Heart right ventricle (tissue), 16 donors: ENCODE results near the gene FANCC. TPM values are rescaled to one million over a fixed set of nuclear protein-coding genes. Genes with fewer than 3 reads are reported as not detected.

Experiments used
- ATAC-seq, 8 donors: fragments of 200-7000 bp; cut with Tn5 transposase; one replicate each; pipeline ENCODE4 v1.9.1; 2020; ENCODE audit warnings: mild to moderate bottlenecking in 8 of 8, moderate library complexity in 8 of 8, moderate number of reproducible peaks in 1 of 8
- DNase-seq, 2 donors: peaks; one replicate each; pipeline ENCODE4 v3.0.0-alpha.2; 2020
- H3K27ac ChIP-seq, 10 donors: fragments of 200-600 bp; sonication (generic) in 2 of 10; one replicate each; pipeline versions ENCODE4 v1.5.0 to v1.8.0; 2020 to 2022; ENCODE audit warnings: mild to moderate bottlenecking in 3 of 10
- H3K27me3 ChIP-seq, 7 donors: fragments of 200-600 bp; one replicate each; pipeline ENCODE4 v1.8.0; 2021 to 2022; ENCODE audit warnings: mild to moderate bottlenecking in 2 of 7
- H3K36me3 ChIP-seq, 9 donors: fragments of 200-600 bp; sonication (generic) in 1 of 9; one replicate each; pipeline versions ENCODE4 v1.5.0 to v1.8.0; 2020 to 2022; ENCODE audit warnings: mild to moderate bottlenecking in 2 of 9
- H3K4me1 ChIP-seq, 9 donors: fragments of 200-600 bp; sonication (generic) in 1 of 9; one replicate each; pipeline versions ENCODE4 v1.5.0 to v1.8.0; 2020 to 2022; ENCODE audit warnings: mild to moderate bottlenecking in 4 of 9
- H3K4me3 ChIP-seq, 10 donors: fragments of 200-600 bp; sonication (generic) in 2 of 10; one replicate each; pipeline versions ENCODE4 v1.5.0 to v1.8.0; 2020 to 2022; ENCODE audit warnings: mild to moderate bottlenecking in 7 of 10, moderate library complexity in 2 of 10
- H3K9me3 ChIP-seq, 11 donors: fragments of 200-600 bp in 10 of 11; sonication (generic) in 2 of 11; one replicate each; pipeline versions ENCODE4 v1.5.0 to v1.8.0; 2013 to 2022; ENCODE audit warnings: mild to moderate bottlenecking in 2 of 11, control low read depth in 1 of 11, moderate library complexity in 1 of 11
- WGBS, 2 donors: extraction: QIAGEN DNeasy Blood & Tissue Kit; methylation state at CpG; one replicate each; pipeline ENCODE4 v1.1.7; 2013; ENCODE audit warnings: inconsistent platforms in 1 of 2; 5-methylcytosine and 5-hydroxymethylcytosine counted together
- intact Hi-C, 10 donors: fragments of 100-400 bp; cut with DNase I; formaldehyde crosslinking; loops; one replicate each; pipeline versions ENCODE4 v1.11.1 to v1.14.2; 2022
- polyA plus RNA-seq, 2 donors: library from polyadenylated mRNA; stranded (reverse); fragments of 200-250 nt; gene quantifications; one replicate each; pipeline ENCODE4 v1.2.3, GENCODE V29; 2013
- total RNA-seq, 10 donors: library from RNA; stranded (reverse); fragmentation: NEBNext Ultra II Directional in 3 of 10; extraction: Animal tissue kit (Norgen Biotek cat#: 25700) in 3 of 10; gene quantifications; one replicate each; pipeline versions ENCODE4 v1.2.1 to v1.2.4, GENCODE V29; 2021 to 2023
- TF ChIP-seq, protein P1 (sequence below), 9 donors: fragments of 200-600 bp; sonication (generic) in 2 of 9; IDR thresholded peaks; one replicate each; pipeline versions ENCODE4 v1.5.0 to v1.8.0; 2021 to 2022; ENCODE audit warnings: antibody characterized with exemption in 9 of 9, mild to moderate bottlenecking in 5 of 9, moderate library complexity in 1 of 9
- donor health status: Arrhythmogenic right ventricular cardiomyopathy.
- donor health status: ischemic (EF 13 %, LVEDD 7.1; RV severe dilation, severe dysfunction).
- donor health status: healthy with polysubstance abuse.
- donor health status: DM: no; HTN: yes; CAD: no.
- donor health status: DM: no; HTN: no; CAD: no.
- donor health status: ischemic (EF 25% LVEDD 6.9; RV normal size, moderate dysfunction).
- donor health status: ischemic (EF 25% LVEDD 5.7; RV mildly dilated, moderate dysfunction).
- donor health status: healthy.
- donor health status: DM: yes; HTN: yes; CAD: no.
- donor health status: Ischemic cardiomyopathy.
- donor health status: ischemic (EF 35%, LVEDD 5.7; RV mildly dilated, moderate dysfunction).
- donor health status: nonischemic (EF 11% LVEDD 7.7; RV severe dilation, severe dysfunction).
- donor health status: DM: yes; HTN: yes; CAD: no.
- donor health status: PGD.
- donor health status: ischemic (EF 29% LVEDD 5.4; RV normal size, mild dysfunction).
- donor health status: nonischemic (EF 23%, LVEDD 6.1; RV moderate dilation, normal function).

Gene FANCC
- total and polyA plus RNA-seq, 12 donors: 2.9 to 6.8 (median 4.3) TPM

DNA sequence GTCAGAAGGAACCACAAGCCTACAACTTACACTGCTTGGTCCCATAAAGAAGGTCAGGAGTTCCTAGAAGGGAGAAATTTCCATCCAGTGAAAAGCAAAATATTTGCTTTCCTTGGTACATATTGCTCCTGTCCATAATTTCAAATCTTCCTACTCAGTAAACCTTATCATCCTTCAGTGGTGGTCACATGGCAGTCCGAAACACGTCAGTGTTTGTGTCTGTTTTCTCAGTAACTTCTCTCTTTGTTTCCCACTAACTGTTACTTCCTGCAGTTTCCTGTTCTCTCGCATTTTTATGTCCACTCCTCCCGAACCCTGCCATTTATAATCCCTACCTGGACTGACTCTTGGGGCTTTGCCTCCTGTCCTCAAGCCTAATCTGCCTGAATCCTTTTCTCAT, 129.1 kb downstream of the FANCC start:
- WGBS, 2 donors: 38 to 48% methylated on average over 4 of the region's 4 CpGs
- no peaks in the 10 kb centered on the region for H3K36me3 ChIP-seq
- H3K27ac ChIP-seq: peak overlapping the region; percentile 14 to 84 (median 60)
- ATAC-seq (peak in 6 of 8 donors; percentile 32 to 74 (median 57)), DNase-seq (no peak)
- H3K4me3 ChIP-seq: peak overlapping the region in 3 of 10 donors; percentile 15 to 31 (median 22)
- intact Hi-C loops: no loop called here
- no peaks in the 10 kb centered on the region for H3K27me3 ChIP-seq
- H3K4me1 ChIP-seq: peaks cover 0 to 27% (median 23%) of the 10 kb centered on the region in 9 donors
- no peaks in the 10 kb centered on the region for H3K9me3 ChIP-seq
- TF ChIP-seq, protein P1, sequence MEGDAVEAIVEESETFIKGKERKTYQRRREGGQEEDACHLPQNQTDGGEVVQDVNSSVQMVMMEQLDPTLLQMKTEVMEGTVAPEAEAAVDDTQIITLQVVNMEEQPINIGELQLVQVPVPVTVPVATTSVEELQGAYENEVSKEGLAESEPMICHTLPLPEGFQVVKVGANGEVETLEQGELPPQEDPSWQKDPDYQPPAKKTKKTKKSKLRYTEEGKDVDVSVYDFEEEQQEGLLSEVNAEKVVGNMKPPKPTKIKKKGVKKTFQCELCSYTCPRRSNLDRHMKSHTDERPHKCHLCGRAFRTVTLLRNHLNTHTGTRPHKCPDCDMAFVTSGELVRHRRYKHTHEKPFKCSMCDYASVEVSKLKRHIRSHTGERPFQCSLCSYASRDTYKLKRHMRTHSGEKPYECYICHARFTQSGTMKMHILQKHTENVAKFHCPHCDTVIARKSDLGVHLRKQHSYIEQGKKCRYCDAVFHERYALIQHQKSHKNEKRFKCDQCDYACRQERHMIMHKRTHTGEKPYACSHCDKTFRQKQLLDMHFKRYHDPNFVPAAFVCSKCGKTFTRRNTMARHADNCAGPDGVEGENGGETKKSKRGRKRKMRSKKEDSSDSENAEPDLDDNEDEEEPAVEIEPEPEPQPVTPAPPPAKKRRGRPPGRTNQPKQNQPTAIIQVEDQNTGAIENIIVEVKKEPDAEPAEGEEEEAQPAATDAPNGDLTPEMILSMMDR (IDR thresholded peaks at IDR 0.05): no peak

DNA sequence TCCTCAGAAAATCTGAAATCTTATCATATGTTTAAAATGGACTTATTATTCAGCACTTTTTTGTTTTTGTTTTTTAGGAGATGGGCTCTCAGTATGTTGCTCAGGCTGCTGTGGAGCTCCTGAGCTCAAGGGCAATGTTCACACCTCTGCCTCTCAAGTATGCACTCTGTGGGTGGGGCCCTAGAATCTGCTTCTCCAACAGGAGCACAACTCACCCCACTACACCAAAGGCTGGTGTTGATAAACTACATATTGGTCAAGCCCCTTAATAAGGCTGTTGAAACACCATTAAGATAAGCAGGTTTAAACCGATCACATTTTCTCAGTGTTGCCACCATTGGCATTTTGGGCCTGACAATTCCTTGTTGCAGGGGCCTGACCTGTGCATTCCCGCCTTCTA, 131.6 kb downstream of the FANCC start:
- Histone ChIP-seq H3K9me3 (no peaks in the 10 kb centered on the region), H3K27me3 (no peaks in the 10 kb centered on the region), H3K27ac (no peak overlapping the region), H3K4me1 (peaks cover 0 to 27% (median 23%) of the 10 kb centered on the region in 9 donors), H3K4me3 (no peak overlapping the region), H3K36me3 (no peaks in the 10 kb centered on the region)
- 98 to 99% methylated on average over 2 of the region's 2 CpGs for WGBS, 2 donors
- TF ChIP-seq, protein P1 (IDR thresholded peaks at IDR 0.05): no peak
- intact Hi-C loops: no loop called here
- no peak for ATAC-seq
- no peak for DNase-seq

DNA sequence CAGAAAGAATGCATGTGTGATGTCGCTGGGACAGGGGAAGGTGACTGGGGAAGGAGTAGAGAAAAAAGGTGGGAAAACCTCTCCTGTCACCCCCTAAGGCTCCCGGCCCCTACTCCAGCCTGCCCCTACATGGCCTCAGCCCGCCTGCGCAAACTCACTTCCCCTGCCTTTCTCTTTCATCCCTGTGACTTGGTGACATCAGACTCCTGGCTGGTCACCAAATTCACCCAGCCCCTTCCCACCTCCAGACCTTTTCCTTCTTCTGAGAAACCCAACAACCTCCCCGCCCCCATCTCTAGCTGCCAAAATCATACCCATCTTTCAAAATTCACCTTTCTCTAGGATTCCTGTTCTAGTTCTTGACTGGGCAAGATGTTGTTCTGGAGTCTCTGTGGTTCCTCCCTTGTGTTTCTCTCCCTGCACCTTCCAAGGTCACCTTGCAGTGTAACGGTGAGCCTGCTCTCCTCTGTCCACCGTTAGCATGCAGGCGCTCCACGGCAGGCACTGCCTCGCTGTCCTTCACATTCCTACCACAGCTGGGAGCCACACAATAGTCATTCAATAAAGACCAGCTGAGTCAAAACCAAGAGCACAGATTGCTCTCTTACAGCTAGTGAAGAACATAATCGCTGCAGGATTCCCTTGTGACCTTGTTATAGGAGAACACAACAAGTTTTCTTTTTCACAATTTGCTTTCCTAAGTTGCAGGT, 134.5 kb downstream of the FANCC start:
- TF ChIP-seq, protein P1 (IDR thresholded peaks at IDR 0.05): peak in 7 of 9 donors; percentile 17 to 50 (median 40)
- Histone ChIP-seq H3K36me3 (no peaks in the 10 kb centered on the region), H3K4me1 (peaks cover 0 to 3% (median 1%) of the 10 kb centered on the region in 9 donors), H3K27me3 (no peaks in the 10 kb centered on the region), H3K4me3 (no peak overlapping the region), H3K27ac (no peak overlapping the region), H3K9me3 (no peaks in the 10 kb centered on the region)
- ATAC-seq (peak; percentile 58 to 82 (median 74)), DNase-seq (no peak)
- 66 to 79% methylated on average over 11 of the region's 11 CpGs for WGBS, 2 donors
- intact Hi-C loops: no loop called here

DNA sequence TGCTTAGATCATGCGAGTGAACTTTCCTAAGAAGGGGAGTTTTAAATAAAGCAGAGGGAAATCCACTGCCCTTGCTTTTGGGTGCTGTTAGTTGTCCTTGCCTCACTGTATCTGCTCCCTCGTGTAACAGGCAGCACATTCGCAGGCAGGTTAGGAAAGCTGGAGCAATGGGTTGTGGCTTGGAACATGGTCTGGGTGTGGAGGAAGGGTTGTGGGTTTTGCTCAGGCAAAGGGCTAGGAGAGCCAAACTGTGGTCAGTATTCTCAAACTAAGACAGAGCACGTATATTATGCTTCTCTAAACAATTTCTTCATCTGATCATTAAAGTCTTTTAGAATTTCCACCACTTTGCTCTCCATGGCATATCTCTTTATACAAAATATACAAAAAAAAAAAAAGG, 135.7 kb downstream of the FANCC start:
- Histone ChIP-seq H3K27ac (no peak overlapping the region), H3K4me1 (no peaks in the 10 kb centered on the region), H3K36me3 (no peaks in the 10 kb centered on the region), H3K27me3 (no peaks in the 10 kb centered on the region), H3K9me3 (no peaks in the 10 kb centered on the region), H3K4me3 (no peak overlapping the region)
- 90 to 93% methylated on average over 4 of the region's 4 CpGs for WGBS, 2 donors
- intact Hi-C loops: no loop called here
- DNase-seq (no peak), ATAC-seq (no peak)
- TF ChIP-seq, protein P1 (IDR thresholded peaks at IDR 0.05): no peak
